GM18870 (cell line): Measurements from ENCODE around the gene GNA15.

ENCODE experiments used
- ATAC-seq: cut with Tn5 transposase; IDR thresholded peaks from one replicate; pipeline ENCODE4 v1.9.1; 2021; ENCODE audit warnings: moderate library complexity; ENCODE audit not compliant: unreplicated experiment

Gene GNA15

DNA sequence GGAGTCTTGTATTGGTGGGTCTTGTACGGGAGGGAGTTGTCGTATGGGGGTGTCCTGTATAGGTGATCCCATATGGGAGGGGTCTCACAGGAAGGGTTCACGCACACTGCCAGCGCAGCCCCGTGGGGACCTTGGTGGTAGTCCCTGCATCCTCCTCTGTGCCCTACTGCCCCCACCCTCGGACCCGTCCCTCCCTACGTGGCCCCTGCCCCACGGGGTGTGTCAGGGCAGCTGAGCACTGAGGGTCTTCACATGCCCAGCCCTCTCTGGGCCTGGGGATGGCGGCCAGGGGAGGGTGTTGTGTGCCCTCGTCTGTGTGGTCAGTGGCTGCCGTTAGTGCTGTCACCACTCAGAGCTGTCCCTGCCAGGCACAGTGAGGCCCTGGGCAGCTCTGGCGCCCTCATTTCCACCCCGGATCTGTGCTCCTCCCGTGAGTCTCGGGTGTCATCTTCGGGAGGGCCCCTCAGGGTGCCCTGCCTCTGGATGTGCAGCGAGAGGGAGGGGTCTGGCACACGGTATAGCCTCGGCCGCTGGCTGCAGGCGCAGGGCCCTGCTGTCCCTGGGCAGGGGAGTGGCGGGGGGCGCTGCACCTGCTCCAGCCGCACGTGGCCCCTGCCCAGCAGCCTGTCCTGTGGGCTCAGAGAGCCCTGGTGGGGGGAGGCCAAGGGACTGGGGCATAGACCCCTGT, 16.0 kb upstream of the GNA15 start:
- ATAC-seq, result no peak

DNA sequence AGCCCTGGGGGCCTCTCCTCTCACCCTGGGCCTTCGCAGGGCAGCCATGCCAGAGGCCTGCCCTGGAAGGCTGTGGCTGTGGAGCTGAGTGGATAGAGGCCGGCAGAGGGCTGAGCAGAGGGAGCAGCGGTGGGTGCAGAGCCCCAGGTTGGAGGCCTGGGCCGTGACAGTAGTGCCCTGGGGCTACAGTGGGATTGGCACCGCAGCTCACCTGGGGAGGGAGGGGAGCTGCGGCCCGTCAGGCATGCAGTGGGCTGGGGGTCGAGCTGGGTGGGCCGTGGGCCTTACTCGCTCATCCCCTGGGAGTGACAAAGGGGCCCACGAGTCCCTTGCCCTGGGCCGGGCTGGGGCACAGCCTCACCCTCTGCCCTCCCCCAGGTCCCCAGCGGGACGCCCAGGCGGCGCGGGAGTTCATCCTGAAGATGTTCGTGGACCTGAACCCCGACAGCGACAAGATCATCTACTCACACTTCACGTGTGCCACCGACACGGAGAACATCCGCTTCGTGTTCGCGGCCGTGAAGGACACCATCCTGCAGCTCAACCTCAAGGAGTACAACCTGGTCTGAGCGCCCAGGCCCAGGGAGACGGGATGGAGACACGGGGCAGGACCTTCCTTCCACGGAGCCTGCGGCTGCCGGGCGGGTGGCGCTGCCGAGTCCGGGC, 15.1 kb upstream of the GNA15 start:
- ATAC-seq, result no peak

DNA sequence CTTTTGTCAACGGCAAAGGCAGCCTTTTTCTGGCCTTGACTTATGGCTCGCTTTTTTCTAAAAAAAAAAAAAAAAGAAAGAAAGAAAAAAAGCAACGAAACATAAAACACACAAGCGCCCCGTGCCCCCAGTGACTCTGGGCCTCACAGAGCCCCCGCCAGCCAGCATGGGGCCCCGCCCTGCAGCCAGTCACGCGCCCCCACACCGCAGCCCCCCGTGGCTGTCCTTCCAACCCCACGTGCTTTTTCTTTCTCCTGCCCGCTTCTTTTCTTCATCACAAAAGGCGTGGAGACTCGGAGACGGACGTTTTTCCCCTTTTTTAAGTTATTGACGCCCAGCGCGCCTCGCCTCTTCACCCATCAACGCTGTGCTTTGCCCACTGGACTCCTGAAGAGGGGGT, 14.4 kb upstream of the GNA15 start:
- no peak for ATAC-seq

DNA sequence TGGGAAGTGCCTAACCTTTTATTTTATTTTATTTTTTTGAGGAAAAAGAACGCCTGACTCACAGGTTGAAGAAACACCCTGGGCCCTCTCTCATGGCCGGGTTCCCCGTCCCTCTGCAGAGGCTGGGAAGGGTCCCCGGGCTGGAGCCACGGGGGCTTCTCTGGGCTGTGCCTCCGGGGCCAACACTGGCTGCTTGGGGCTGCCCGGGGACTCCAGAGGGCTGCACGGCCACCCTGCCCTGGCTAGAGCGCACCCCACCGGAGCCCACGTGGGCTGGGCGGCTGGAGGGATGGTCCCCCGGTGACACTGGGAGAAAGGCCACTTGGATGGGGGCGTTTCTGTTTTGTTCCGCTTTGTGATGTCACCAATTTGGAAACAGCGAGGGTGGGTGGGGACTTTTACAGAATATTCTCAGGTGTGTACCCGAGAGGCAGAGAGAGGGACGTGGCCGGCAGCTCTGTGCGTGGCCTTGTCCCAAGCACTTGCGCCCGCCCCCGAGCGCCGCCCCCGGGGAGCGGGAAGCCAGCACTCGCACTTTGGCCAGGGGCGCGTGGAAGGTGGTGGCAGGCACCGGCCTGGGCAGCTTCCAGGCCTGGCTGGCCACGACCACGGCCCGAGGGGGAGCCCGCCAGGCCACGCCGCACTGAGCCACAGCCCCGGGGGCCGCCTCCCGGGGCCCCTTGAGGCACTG, 13.9 kb upstream of the GNA15 start:
- ATAC-seq, result no peak

DNA sequence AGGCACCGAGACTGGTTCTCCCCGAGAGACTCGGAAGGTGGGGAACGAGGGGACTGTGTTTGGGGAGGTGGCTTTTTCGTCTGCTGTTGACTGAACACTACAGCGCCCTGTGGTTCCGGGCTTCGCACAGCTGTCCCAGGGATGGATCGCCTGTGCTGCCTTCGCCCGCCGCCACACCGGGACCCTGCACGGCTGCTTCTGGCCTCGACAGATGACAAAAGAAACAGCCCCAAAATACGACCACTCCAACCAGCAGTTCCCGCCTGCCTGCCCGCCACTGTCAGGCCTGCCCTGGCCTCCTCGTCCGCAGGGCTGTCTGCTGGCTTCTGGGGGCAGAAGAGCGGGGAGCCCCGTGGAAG, 13.3 kb upstream of the GNA15 start:
- ATAC-seq, result no peak

DNA sequence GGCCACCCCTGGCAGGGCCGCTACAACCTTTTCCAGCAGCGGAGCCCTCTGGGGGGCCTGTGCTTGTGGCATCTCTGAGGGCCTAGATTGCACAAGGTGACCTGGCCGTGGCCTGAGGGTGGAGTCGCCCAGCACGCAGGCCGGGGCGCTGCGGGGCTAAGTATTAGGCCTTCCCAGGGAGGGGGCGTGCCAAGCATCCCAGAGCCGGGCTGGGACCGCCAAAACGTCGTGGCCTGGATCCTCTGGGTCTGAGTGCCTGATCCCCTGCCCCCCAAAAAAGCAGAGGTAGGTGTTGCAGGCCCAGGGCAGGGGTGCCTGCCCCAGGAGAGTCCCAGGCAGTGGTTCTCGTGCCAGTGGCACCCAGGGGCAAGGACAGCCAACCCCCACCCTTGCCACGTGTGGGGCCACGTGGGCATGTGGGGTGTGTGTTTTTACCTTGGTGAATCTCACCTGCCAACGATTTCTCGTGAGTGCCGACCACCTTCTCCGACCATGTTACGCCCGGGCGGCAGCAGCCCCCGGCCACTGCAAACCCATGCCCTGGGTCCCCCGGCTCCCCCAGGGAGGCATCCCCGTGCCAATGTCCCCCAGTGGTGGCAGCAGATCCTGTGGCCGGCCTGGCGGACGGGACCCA, 12.6 kb upstream of the GNA15 start:
- ATAC-seq, result no peak

DNA sequence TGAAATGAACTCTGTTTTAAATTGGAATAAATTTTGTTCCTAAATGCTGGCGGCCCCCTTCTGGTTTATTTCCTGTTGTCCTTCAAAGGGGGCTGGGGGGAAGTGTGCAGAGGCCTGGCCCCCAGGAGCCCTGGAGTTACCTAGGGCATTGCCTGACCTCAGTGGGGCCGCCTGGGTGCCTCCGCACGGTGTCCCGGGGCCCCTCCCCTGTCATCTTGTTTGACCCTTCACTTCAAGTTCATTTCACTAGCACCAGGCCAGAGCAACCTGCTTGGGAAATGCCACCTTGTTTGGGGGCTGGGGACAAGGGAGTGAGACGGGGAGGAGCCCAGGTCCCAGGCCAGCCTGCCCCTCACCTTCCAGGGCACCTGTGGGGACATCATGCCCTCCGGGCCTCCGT, 11.9 kb upstream of the GNA15 start:
- no peak for ATAC-seq

DNA sequence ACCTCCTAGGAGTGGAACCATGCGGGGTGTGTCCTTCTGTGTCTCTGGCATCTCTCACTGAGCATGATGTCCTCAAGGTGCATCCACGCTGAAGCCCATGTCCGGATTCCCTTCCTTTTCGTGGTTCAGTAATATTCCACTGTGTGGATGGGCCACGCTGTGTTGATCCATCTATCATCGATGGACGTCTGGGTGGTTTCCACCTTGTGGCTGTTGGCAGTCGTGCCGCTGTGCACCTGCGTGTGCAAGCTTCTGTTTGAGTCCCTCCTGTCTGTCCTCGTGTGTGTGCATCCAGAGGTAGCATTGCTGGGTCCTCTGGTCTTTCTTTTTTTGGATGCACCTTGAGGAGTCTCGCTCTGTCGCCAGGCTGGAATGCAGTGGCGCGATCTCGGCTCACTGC, 11.2 kb upstream of the GNA15 start:
- no peak for ATAC-seq

DNA sequence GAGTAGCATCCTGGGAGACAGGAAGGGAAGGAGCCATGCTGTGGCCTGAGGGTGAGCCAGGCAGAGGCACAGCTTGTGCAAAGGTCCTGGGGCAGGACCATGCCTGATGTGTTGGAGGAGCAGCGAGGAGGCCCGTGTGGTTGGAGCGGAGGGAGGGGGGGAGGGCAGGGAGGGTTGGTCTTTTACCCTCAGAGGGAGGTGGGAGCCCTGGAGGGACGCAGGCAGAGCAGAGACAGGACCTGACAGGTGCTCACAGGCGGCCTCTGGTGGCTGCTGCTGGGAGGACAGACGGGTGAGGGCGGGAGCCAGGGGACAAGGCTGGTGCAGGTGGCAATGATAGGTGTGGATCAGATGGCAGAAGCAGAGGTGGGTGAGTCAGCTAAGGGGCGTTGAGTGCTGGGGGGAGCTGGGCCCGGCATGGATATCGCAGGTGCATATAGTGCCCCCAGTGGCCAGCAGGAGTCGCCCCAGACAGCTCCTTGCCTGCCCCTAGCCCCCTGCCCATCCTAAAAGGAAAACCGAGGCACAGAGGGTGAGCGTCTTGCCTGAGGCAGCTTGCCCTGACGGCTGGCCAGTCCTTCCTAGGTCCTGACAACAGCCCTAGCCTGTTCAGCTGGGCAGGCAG, 9.8 kb upstream of the GNA15 start:
- no peak for ATAC-seq

DNA sequence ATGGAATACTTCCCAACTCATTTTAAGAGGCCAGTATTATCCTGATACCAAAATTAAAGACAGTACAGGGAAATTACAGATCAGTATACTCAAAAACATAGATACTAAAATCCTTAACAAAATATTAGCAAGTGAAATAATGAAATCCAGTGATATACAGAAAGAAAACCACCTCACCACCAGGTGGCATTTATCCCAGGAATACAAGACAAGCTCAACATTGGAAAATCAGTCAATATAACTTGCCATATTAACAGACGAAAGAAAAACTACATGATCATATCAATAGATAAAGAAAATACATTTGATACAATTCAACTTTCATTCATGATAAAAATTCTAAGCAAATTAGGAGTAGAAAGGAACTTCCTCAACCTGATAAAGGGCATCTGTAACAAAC, 6.7 kb upstream of the GNA15 start:
- ATAC-seq, result no peak

DNA sequence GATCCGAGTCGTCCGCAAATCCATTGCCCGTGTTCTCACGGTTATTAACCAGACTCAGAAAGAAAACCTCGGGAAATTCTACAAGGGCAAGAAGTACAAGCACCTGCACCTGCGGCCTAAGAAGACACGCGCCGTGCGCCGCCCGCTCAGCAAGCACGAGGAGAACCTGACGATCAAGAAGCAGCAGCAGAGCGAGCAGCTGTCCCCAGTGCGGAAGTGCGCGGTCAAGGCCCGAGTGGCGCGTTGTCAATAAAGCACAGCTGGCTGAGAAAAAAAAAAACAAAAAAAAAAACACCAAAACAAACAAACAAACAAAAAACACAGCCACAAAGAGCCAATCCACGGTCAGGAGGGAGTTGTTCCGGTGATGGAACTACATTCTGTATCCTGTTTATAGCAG, 4.7 kb upstream of the GNA15 start:
- ATAC-seq, result no peak

DNA sequence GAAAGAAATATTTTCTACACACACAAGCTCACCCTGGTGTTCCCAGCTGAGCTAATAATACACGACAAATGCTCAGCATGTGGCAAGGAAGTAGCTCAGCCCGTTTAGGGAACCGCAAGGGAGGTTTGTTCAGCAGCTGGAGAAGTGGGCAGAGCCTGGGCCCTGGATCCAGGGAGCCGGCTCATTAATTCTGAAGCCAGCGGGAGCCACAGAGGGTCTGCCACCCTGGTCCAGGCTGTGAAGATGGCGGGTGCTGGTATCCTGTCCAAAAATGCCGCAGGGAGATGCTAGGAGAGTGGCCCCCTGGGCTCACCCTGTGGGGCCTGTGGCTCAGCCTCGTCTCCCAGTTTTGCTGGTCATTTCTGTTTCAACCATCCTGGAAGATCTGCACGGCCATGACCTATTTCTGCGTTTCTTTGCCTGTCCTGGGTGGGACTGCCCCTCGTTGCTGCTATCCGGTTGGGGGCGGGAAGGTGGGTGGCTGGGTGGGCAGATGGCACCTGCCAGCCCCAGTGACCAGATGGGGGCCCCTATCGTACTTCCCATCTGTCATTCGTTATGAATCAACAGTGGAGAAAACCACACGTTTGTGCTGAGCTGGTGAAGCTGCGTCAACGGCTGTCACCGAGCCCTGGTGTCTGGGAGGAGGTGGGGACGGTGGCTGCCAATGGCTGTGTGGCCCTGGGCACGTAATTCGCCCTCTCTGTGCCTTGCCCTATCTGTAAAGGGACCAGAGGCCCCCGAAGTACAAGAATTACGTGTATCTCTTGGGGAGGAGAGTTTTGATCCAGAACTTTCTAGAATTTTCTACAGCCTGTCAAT, 2.7 kb upstream of the GNA15 start:
- ATAC-seq, result peak; percentile 44

DNA sequence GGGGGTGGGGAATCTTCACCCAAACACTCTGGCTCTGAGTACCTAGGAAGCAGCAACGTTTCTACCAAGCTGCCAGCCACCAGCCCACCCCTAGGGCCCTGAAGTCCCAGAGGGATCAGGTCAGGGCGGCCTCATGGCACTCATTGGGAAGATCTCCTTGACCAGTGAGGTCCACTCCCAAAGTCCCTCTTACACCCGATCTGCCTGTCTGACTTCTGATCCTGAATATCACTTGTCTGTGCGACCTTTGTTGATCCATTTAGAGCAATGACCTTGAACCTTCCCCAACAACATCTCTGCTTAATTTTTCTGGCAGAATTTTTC, 2.1 kb upstream of the GNA15 start:
- peak; percentile 23 for ATAC-seq

DNA sequence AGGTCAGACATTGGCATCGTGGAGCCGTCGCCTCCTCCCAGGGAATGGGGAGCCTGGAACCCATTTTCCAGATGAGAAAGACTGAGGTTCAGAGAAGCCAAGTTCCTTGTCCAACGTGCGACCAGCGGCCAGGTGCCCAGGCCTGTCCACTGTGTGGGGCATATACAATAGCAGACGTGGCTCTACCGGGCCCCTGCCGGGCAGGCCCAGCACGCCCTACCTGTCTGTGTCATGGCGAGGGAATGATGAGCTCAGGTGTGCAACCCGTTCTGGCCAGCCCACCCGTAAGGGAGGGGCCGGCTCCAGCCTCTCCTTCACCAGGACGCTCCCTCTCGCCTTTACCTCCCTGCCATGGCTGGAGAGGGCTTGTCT, 837 bp downstream of the GNA15 start:
- ATAC-seq, result no peak

DNA sequence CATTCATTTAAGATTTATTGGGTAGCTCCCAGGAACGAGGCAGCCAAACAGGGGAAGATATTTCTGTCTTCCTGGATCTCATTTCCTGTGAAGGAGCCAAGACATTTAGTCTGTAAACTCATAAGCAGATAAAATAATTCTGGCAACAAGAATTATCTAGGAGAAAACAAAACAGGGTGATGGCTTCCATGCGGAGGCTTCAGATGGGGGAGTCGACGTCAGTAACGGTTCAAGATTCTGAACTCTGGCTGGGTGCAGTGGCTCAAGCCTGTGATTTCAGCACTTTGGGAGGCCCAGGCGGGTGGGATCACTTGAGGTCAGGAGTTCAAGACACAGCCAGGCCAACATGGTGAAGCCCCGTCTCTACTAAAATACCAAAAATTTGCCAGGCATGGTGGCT, 1.3 kb downstream of the GNA15 start:
- no peak for ATAC-seq

DNA sequence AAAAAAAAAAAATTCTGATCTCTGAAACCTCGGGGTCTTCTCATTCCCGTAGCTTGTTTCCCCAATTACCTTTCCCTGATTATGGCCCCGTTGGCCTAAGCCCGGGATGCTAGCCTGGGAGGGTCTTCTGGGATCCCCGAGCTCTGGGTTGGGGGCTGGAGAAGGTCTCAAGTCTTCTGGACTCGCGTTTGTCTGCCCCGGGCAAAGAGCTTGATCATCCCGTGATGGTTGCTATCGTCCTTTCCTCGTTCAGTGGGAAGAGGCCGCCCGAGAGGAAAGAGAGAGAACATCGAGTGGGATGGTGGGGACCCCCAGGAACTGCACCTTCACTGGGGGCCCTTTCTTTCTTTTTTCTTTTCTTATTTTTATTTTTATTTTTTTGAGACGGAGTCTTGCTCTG, 2.4 kb downstream of the GNA15 start:
- ATAC-seq, result no peak

DNA sequence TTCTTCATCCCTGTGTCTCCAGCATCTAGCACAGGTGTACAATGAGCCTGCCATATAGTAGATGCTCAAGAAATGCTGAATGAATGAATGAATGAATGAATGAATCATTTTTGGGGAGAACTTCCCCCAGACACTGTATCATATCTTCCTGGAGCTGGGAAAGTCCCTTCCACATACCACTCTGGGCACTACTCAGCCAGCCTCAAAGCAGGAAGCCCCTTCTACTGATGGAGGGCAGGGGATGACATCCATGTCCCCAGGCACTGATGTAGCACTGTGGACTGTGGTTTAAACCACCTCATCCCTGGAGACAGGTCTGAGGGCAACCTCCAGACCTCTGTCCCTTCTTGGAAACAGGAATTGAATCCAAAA, 4.8 kb downstream of the GNA15 start:
- no peak for ATAC-seq

DNA sequence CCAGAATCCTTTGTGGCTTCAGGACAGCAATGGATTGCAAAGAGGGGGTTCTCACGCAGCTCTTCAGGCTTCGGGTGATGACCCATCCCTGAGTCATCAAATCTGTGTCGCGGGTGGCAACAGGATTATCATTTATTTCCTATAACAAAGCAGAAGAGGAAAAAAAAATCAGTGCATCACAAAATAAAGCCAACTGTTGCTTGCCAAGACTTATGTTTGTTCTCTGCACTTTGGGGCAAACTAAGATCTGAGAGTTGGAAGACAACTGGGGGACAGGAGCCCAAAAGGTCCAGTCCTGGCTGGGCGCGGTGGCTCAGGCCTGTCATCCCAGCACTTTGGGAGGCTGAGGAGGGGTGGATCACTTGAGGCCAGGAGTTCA, 6.4 kb downstream of the GNA15 start:
- no peak for ATAC-seq

DNA sequence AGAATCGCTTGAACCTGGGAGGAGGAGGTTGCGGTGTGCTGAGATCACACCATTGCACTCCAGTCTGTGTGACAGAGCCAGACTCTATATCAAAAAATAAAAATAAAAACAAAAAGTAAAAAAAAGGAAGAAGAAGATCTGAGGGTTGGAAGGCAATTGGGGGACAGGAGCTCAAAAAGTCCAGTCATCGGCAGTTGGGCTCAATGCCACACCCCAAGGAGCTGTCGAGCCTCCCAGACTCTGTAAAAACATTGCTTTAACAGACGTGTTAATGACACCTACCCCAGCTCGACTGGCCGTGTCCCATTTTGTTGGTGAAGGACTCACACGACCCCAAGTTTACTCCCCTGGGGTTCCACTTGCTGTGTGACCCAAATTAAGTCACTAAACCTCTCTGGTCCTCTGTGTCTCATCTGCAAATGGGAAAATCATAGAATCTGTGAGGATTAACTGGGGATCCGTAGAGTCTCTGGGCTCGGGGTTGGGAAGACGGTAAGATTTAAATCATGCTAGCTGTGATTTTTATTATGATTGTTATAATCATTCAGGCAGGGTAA, 7.0 kb downstream of the GNA15 start:
- ATAC-seq, result no peak

DNA sequence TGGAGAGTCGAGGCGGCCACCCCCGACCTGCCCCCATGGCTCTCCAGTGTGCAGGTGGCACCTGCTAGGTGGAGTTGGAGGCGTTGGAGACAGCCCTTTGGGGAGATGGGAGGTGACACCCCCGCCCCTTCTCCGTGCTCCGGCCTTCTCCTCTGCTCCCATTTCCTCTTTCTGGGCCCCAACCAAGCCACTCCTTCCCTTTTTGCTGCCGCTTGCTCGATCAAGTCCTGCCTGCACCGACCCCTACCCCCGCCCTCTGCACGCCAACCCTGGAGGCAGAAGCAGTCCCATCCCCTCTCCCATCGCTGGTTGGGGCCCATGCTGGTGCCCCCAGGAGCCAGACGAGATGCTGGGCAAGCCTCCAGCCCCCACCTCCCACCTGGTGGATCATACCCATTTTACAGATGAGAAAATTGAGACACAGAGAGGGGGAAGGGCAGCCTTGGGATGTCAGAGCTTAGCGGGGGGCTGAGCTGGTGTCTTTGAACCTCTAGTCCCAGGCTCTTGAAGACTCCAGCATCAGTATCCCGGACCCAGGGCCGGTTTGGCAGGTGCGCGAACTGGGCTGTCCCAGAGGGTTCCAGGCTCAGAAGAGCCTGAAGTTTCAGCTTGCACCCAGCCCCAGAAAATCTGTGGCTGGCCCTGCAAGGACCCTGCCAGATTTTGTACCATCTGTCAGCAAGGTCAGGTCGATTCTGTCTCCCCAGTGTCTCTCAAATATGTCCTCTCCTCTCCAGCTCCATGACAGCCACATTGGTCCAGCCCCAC, 10.3 kb downstream of the GNA15 start:
- no peak for ATAC-seq
